Measurements from ENCODE around the gene CBR1. TPM values are rescaled to one million over a fixed set of nuclear protein-coding genes. Genes with fewer than 3 reads are reported as not detected.

Gene CBR1
- total RNA-seq: 100 to 1,000 TPM in 3 of 4 donors, 10 to 100 TPM in 1; 83.3 to 155 (median 121) TPM

GRCh38 chr21:36069713-36070583 is at the start of gene CBR1:
CBR1 (plus strand) TSS chr21:36070024; CDS start chr21:36070116, 92 bp downstream.
- H3K4me3 ChIP-seq: peak within 1 kb of the TSS; percentile 61 to 86 (median 78)
- H3K27ac ChIP-seq (replicated peaks in 1 of 4): peak within 1 kb of the TSS; percentile 79 to 87 (median 82)
- peak; percentile 89 to 93 for TF ChIP-seq POLR2AphosphoS5 (IDR thresholded peaks at IDR 0.05)
- TF ChIP-seq POLR2A (IDR thresholded peaks at IDR 0.05; ENCODE audit: low read depth): no peak
- peak in 1 of 3 experiments; percentile 10 for TF ChIP-seq CTCF (IDR thresholded peaks at IDR 0.05)
- no peak for TF ChIP-seq EP300 (IDR thresholded peaks at IDR 0.05)
- intact Hi-C loops (cut with DNase I): loop anchor here (5.0 kb wide), 1 partner anchor 42 kb away; no protein-coding TSS in a partner anchor
- peaks cover 0 to 19% (median 9%) of the 10 kb centered on the region in 4 donors for H3K36me3 ChIP-seq
- DNase-seq (ENCODE audit: extremely low spot score): peak; percentile 97
- H3K9me3 ChIP-seq: no peaks in the 10 kb centered on the region
- WGBS: under 1% methylated on average over 14 of the region's 71 CpGs
- no peaks in the 10 kb centered on the region for H3K27me3 ChIP-seq
- H3K4me1 ChIP-seq: peaks cover 16 to 47% (median 45%) of the 10 kb centered on the region in 4 donors

- intact Hi-C loops (cut with DNase I): loop anchor here (10.0 kb wide), 1 partner anchor 177 kb away; no protein-coding TSS in a partner anchor
- H3K9me3 ChIP-seq: no peaks in the 10 kb centered on the region
- TF ChIP-seq EP300 (IDR thresholded peaks at IDR 0.05) (no peak), POLR2A (IDR thresholded peaks at IDR 0.05; ENCODE audit: low read depth) (no peak), POLR2AphosphoS5 (IDR thresholded peaks at IDR 0.05) (no peak), CTCF (IDR thresholded peaks at IDR 0.05) (no peak)
- H3K27me3 ChIP-seq: no peaks in the 10 kb centered on the region
- H3K27ac ChIP-seq (replicated peaks in 1 of 4): no peak overlapping the region
- WGBS: 93% methylated on average over 11 of the region's 11 CpGs
- H3K36me3 ChIP-seq: no peaks in the 10 kb centered on the region
- DNase-seq (ENCODE audit: extremely low spot score): no peak
- no peak overlapping the region for H3K4me3 ChIP-seq
- H3K4me1 ChIP-seq: peaks cover 0 to 20% (median 17%) of the 10 kb centered on the region in 4 donors
Measured at GRCh38 chr21:36021251-36021837, 48.5 kb upstream of the CBR1 start.

DNA sequence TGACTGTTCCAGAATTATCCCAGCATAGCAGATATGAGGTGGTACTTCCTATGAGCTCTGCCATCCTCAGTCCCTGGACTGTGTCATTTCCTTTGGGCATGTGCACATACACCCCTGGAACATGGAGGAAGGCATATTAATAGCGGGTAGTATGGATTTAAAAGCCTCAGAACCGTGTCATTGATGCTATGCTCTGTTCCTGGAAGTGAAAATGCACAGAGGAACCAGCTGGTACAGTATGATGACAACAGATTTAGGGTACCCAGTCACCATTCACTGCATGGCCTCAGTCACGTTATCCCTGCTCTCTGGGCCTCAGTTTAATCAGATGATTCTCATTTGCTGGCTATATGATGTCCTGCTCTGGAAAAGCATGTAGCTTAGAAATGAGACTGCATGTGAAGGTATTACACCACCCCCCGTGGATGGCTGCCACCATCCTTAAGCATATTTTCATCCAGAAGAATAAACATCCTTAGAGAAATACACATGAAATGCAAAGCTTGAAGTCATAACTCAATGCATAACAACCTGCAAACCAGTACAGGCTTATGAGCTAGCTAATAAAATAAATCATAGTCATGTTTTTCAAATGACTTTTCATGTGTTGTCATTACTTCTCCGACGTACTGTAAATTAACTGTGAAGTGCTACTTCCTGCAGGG is 47.3 kb upstream of the CBR1 start:
- intact Hi-C loops (cut with DNase I): loop anchor here (10.0 kb wide), 1 partner anchor 178 kb away; no protein-coding TSS in a partner anchor
- TF ChIP-seq POLR2A (IDR thresholded peaks at IDR 0.05; ENCODE audit: low read depth) (no peak), CTCF (IDR thresholded peaks at IDR 0.05) (no peak), POLR2AphosphoS5 (IDR thresholded peaks at IDR 0.05) (no peak)
- no peak overlapping the region for H3K4me3 ChIP-seq
- no peaks in the 10 kb centered on the region for H3K36me3 ChIP-seq
- H3K27ac ChIP-seq (replicated peaks in 1 of 4): peak overlapping the region in 2 of 4 donors; percentile 17 to 35
- H3K27me3 ChIP-seq: no peaks in the 10 kb centered on the region
- 30% methylated on average over 4 of the region's 6 CpGs for WGBS
- DNase-seq (ENCODE audit: extremely low spot score): no peak
- H3K9me3 ChIP-seq: no peaks in the 10 kb centered on the region
- H3K4me1 ChIP-seq: peaks cover 0 to 20% (median 17%) of the 10 kb centered on the region in 4 donors

DNA sequence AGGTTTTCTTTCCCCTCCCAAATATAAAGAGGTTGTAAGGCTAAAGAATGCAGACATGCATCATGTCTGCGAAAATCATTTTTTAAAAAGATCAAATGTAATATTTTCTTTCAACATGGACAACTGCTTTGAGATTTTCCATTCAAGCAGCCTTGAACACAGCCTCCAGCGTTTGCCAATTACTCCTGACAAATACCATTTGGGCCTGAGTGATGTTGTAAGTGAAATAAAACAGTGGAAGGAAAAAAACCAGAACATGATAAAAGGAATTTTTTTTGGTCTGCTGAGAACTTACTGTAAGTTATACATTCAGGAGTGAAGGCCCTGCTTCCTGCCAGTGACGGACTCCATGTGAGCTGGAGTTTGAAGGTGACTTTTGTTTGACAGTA is 46.7 kb upstream of the CBR1 start:
- intact Hi-C loops (cut with DNase I): loop anchor here (10.0 kb wide), 1 partner anchor 178 kb away; no protein-coding TSS in a partner anchor
- TF ChIP-seq POLR2A (IDR thresholded peaks at IDR 0.05; ENCODE audit: low read depth) (no peak), EP300 (IDR thresholded peaks at IDR 0.05) (no peak)

More for the DNA sequence above, 46.7 kb upstream of the CBR1 start:
- Histone ChIP-seq H3K36me3 (no peaks in the 10 kb centered on the region), H3K9me3 (no peaks in the 10 kb centered on the region), H3K4me3 (no peak overlapping the region), H3K27ac (replicated peaks in 1 of 4) (peak overlapping the region; percentile 15 to 49 (median 39)), H3K27me3 (no peaks in the 10 kb centered on the region), H3K4me1 (peaks cover 0 to 22% (median 18%) of the 10 kb centered on the region in 4 donors)
- WGBS: 42% methylated on average over 3 of the region's 3 CpGs
- DNase-seq (ENCODE audit: extremely low spot score): no peak
